Adrenal gland (tissue), 5 donors: ENCODE results near the gene ZNF609.
A peak's percentile ranks its signal among the peaks of the same experiment; 100 is the strongest.

Experiments used
- POLR2A ChIP-seq, 2 donors: fragments of 450-650 bp; IDR thresholded peaks; one replicate each; pipeline ENCODE4 v1.6.1; 2017; ENCODE audit warnings: antibody characterized with exemption in 2 of 2, mild to moderate bottlenecking in 2 of 2, moderate library complexity in 1 of 2
- TF ChIP-seq, protein P1 (sequence below), 6 experiments: fragments of 450-650 bp in 4 of 6; fragments of 200-600 bp in 2 of 6; sonication (generic) in 1 of 6; IDR thresholded peaks; 1 replicate in 5 of 6; 2 replicates in 1 of 6; pipeline versions ENCODE4 v1.5.1 to v1.8.0; 2016 to 2021; ENCODE audit warnings: antibody characterized with exemption in 6 of 6, mild to moderate bottlenecking in 2 of 6, moderate library complexity in 1 of 6
- donor health status: DM: no; HTN: no; CAD: no.

DNA sequence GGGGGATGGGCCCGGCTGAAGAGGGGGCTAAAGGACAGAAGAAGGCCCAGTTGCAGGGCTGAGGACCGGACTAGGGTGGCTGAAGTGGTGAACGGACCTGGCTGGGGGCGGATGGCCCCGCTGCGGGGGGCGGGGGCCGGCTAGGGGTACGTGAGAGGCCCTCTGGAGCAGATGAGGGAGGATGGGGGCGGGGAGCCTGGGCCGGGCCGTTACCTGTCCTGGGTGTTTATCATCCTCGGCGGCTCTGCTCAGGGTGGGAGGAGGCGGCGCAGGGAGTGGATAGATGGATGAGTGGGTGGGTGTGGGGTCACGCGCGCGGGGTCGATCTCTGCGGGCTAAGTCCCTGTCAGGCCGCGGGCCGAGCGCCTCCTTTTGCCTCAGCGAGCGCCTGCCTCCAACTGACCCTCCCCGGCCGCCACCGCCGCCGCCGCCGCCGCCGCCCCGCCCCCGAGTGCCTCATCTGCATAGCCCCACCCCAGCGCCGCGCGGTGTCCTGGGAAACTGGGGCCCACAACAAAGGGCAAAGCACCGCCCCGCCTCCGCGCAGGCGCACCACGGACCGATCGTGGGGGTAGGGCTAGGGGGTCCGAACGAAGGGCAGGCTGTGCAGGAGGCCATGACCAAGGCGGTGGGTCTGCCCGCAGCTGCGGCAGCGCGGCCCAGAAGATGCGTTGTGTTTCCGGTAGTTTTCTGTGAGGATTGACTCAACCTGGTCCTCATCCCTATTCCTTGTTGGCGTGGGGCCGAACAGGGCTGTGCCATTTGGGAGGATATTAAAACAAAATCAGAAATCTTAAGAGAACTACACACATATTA, 242.6 kb downstream of the ZNF609 start:
- TF ChIP-seq, protein P1, sequence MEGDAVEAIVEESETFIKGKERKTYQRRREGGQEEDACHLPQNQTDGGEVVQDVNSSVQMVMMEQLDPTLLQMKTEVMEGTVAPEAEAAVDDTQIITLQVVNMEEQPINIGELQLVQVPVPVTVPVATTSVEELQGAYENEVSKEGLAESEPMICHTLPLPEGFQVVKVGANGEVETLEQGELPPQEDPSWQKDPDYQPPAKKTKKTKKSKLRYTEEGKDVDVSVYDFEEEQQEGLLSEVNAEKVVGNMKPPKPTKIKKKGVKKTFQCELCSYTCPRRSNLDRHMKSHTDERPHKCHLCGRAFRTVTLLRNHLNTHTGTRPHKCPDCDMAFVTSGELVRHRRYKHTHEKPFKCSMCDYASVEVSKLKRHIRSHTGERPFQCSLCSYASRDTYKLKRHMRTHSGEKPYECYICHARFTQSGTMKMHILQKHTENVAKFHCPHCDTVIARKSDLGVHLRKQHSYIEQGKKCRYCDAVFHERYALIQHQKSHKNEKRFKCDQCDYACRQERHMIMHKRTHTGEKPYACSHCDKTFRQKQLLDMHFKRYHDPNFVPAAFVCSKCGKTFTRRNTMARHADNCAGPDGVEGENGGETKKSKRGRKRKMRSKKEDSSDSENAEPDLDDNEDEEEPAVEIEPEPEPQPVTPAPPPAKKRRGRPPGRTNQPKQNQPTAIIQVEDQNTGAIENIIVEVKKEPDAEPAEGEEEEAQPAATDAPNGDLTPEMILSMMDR (IDR thresholded peaks at IDR 0.05), result no peak
- peak; percentile 61 to 78 for TF ChIP-seq POLR2A (IDR thresholded peaks at IDR 0.05)
